ENCODE data around the gene SORCS3. TPM values are rescaled to one million over a fixed set of nuclear protein-coding genes. Genes with fewer than 3 reads are reported as not detected.

Gene SORCS3
- total and polyA plus RNA-seq, 2 of the 13 experiments (the other 11 are each of a cell fraction or from before 2014, with no cell fraction given) = 0.07 TPM; not detected in 1

GRCh38 chr10:104824380-104825006, 183.4 kb downstream of the SORCS3 start (continued):
- TF ChIP-seq, protein P1, sequence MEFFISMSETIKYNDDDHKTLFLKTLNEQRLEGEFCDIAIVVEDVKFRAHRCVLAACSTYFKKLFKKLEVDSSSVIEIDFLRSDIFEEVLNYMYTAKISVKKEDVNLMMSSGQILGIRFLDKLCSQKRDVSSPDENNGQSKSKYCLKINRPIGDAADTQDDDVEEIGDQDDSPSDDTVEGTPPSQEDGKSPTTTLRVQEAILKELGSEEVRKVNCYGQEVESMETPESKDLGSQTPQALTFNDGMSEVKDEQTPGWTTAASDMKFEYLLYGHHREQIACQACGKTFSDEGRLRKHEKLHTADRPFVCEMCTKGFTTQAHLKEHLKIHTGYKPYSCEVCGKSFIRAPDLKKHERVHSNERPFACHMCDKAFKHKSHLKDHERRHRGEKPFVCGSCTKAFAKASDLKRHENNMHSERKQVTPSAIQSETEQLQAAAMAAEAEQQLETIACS (CRISPR knock-in tag; IDR thresholded peaks at IDR 0.05) = 0 out of 2 replicates have a peak, but pooled peaks have one; percentile 39
- TF ChIP-seq ZNF512 (CRISPR knock-in tag; IDR thresholded peaks at IDR 0.05) (no peak), ZNF121 (CRISPR knock-in tag; IDR thresholded peaks at IDR 0.05) (no peak), MXI1 (IDR thresholded peaks at IDR 0.05; ENCODE audit: borderline replicate concordance, low read depth, low read length) (no peak), MTF1 (CRISPR knock-in tag; IDR thresholded peaks at IDR 0.05) (peak; percentile 84), NFE2L2 (IDR thresholded peaks at IDR 0.05; ENCODE audit: low read length) (no peak), PLRG1 (conservative IDR thresholded peaks at IDR 0.05) (no peak), ZSCAN25 (CRISPR knock-in tag; IDR thresholded peaks at IDR 0.05) (no peak), ZBTB26 (CRISPR knock-in tag; IDR thresholded peaks at IDR 0.05; ENCODE audit: borderline replicate concordance) (peak; percentile 91), ZNF264 (CRISPR knock-in tag; IDR thresholded peaks at IDR 0.05) (peak; percentile 78; the same call in 1 of the 2 replicates), ZNF891 (CRISPR knock-in tag; IDR thresholded peaks at IDR 0.05) (no peak), MXD4 (CRISPR knock-in tag; IDR thresholded peaks at IDR 0.05) (peak; percentile 75; the same call in 1 of the 2 replicates), KAT8 (CRISPR knock-in tag; IDR thresholded peaks at IDR 0.05) (peak; percentile 43; the same call in 1 of the 2 replicates), SALL1 (CRISPR knock-in tag; IDR thresholded peaks at IDR 0.05) (peak; percentile 82), ZNF12 (CRISPR knock-in tag; IDR thresholded peaks at IDR 0.05) (peak; percentile 86), KMT2A (CRISPR knock-in tag; IDR thresholded peaks at IDR 0.05) (no peak), ZNF704 (CRISPR knock-in tag; IDR thresholded peaks at IDR 0.05; ENCODE audit: borderline replicate concordance) (peak; percentile 83), ZBTB7A (CRISPR knock-in tag; IDR thresholded peaks at IDR 0.05) (0 out of 2 replicates have a peak, but pooled peaks have one; percentile 20), KDM2A (CRISPR knock-in tag; IDR thresholded peaks at IDR 0.05; ENCODE audit: borderline replicate concordance, low read depth) (peak; percentile 63)
- TF ChIP-seq, protein P2, sequence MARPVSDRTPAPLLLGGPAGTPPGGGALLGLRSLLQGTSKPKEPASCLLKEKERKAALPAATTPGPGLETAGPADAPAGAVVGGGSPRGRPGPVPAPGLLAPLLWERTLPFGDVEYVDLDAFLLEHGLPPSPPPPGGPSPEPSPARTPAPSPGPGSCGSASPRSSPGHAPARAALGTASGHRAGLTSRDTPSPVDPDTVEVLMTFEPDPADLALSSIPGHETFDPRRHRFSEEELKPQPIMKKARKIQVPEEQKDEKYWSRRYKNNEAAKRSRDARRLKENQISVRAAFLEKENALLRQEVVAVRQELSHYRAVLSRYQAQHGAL (CRISPR knock-in tag; IDR thresholded peaks at IDR 0.05; ENCODE audit: not compliant biosample characterization) = peak; percentile 78
- TF ChIP-seq, protein P3, sequence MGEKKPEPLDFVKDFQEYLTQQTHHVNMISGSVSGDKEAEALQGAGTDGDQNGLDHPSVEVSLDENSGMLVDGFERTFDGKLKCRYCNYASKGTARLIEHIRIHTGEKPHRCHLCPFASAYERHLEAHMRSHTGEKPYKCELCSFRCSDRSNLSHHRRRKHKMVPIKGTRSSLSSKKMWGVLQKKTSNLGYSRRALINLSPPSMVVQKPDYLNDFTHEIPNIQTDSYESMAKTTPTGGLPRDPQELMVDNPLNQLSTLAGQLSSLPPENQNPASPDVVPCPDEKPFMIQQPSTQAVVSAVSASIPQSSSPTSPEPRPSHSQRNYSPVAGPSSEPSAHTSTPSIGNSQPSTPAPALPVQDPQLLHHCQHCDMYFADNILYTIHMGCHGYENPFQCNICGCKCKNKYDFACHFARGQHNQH (CRISPR knock-in tag; IDR thresholded peaks at IDR 0.05) = peak; percentile 78; the same call in 1 of the 2 replicates
- TF ChIP-seq, protein P4, sequence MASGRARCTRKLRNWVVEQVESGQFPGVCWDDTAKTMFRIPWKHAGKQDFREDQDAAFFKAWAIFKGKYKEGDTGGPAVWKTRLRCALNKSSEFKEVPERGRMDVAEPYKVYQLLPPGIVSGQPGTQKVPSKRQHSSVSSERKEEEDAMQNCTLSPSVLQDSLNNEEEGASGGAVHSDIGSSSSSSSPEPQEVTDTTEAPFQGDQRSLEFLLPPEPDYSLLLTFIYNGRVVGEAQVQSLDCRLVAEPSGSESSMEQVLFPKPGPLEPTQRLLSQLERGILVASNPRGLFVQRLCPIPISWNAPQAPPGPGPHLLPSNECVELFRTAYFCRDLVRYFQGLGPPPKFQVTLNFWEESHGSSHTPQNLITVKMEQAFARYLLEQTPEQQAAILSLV (CRISPR knock-in tag; IDR thresholded peaks at IDR 0.05; ENCODE audit: borderline replicate concordance) = peak; percentile 66; the same call in 1 of the 2 replicates

All from HepG2 (cell line).